Measurements from ENCODE around the gene CSMD2. TPM values are rescaled to one million over a fixed set of nuclear protein-coding genes. Genes with fewer than 3 reads are reported as not detected.

CSMD2 gene
- total and polyA plus RNA-seq, 2 experiments from 2014 or later: 5.3 to 16.6 TPM

DNA sequence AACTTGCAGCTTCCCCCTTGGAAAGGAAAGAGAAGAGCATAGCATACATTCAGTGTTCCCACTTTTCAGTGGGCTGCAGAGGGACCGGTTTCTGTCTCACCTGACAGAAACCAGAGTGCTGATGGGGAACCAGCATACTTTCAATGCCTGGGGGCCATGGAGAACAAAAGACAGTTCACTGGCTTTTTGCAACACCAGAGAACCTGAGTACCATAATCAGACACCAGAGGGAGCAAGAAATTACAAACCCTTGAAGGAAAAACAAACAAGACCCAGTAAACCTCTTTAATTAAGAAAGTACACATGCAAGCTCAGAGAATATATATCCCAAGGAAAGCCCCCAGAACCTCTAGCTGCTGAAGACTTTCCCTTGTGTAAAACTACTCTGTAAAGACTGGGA, 51.1 kb downstream of the CSMD2 start:
- Mint-ChIP-seq H3K27ac (peak overlapping the region; percentile 39; the same call in 1 of the 2 replicates), H3K9me3 (peaks cover 22% of the 10 kb centered on the region; the same call in 2 of the 3 replicates), H3K36me3 (ENCODE audit: low read depth) (peaks cover 22% of the 10 kb centered on the region; the same call in 2 of the 3 replicates), H3K4me1 (peaks cover 23% of the 10 kb centered on the region), H3K27me3 (ENCODE audit: insufficient read depth, low read depth, poor library complexity) (no peaks in the 10 kb centered on the region), H3K4me3 (no peak overlapping the region)
- Histone ChIP-seq H3K27me3 (ENCODE audit: insufficient read depth) (no peaks in the 10 kb centered on the region), H3K36me3 (ENCODE audit: insufficient read depth) (no peaks in the 10 kb centered on the region), H2AFZ (no peak overlapping the region), H3K4me2 (no peak overlapping the region), H4K20me1 (replicated peaks; ENCODE audit: insufficient read depth) (peaks cover 3% of the 10 kb centered on the region), H3K79me2 (replicated peaks; ENCODE audit: insufficient read depth) (peaks cover 86% of the 10 kb centered on the region), H3F3A (replicated peaks; ENCODE audit: low read depth) (no peaks in the 10 kb centered on the region), H3K4me1 (ENCODE audit: insufficient read depth) (peaks cover 10% of the 10 kb centered on the region), H3K27ac (ENCODE audit: low read depth) (no peak overlapping the region), H3K4me3 (no peak overlapping the region), H3K9me2 (ENCODE audit: insufficient read depth) (no peaks in the 10 kb centered on the region)
- DNase-seq (ENCODE audit: low spot score) (peak; percentile 89), ATAC-seq (peak; percentile 85)
- TF ChIP-seq ZNF114 (CRISPR knock-in tag; IDR thresholded peaks at IDR 0.05) (no peak), JUNB (IDR thresholded peaks at IDR 0.05; ENCODE audit: unreplicated experiment) (no peak)
- TF ChIP-seq, protein P1, sequence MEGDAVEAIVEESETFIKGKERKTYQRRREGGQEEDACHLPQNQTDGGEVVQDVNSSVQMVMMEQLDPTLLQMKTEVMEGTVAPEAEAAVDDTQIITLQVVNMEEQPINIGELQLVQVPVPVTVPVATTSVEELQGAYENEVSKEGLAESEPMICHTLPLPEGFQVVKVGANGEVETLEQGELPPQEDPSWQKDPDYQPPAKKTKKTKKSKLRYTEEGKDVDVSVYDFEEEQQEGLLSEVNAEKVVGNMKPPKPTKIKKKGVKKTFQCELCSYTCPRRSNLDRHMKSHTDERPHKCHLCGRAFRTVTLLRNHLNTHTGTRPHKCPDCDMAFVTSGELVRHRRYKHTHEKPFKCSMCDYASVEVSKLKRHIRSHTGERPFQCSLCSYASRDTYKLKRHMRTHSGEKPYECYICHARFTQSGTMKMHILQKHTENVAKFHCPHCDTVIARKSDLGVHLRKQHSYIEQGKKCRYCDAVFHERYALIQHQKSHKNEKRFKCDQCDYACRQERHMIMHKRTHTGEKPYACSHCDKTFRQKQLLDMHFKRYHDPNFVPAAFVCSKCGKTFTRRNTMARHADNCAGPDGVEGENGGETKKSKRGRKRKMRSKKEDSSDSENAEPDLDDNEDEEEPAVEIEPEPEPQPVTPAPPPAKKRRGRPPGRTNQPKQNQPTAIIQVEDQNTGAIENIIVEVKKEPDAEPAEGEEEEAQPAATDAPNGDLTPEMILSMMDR (conservative IDR thresholded peaks at IDR 0.05; ENCODE audit: low read depth in 2 of 2): peak; percentile 41 to 66

DNA sequence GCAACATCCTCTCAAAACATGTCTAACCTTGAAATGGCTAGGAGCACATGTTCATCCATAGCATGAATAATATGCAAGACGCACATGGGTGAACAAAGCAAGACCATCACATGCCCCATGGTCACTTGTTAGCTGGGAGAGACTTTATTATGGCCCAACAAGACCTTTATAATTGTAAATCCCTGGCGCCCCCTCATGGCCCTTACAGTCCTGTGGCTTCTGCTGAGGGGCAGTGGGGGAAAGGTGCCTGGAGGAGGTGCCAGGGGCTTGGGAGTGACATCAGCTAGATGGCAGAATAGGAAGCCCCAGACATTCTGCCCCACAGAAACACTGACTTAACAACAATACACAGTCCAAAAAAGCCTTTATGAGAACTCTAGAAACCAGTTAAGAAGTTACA, 51.7 kb downstream of the CSMD2 start:
- Histone ChIP-seq H4K20me1 (replicated peaks; ENCODE audit: insufficient read depth) (peaks cover 3% of the 10 kb centered on the region), H3K4me1 (ENCODE audit: insufficient read depth) (peaks cover 10% of the 10 kb centered on the region), H3K27me3 (ENCODE audit: insufficient read depth) (no peaks in the 10 kb centered on the region), H3K79me2 (replicated peaks; ENCODE audit: insufficient read depth) (peaks cover 85% of the 10 kb centered on the region), H3F3A (replicated peaks; ENCODE audit: low read depth) (no peaks in the 10 kb centered on the region), H3K4me3 (no peak overlapping the region), H2AFZ (no peak overlapping the region), H3K36me3 (ENCODE audit: insufficient read depth) (no peaks in the 10 kb centered on the region), H3K9me2 (ENCODE audit: insufficient read depth) (no peaks in the 10 kb centered on the region), H3K27ac (ENCODE audit: low read depth) (no peak overlapping the region), H3K4me2 (no peak overlapping the region)
- Mint-ChIP-seq H3K27ac (peak overlapping the region; percentile 39; the same call in 1 of the 2 replicates), H3K4me3 (no peak overlapping the region), H3K4me1 (peaks cover 23% of the 10 kb centered on the region), H3K27me3 (ENCODE audit: insufficient read depth, low read depth, poor library complexity) (no peaks in the 10 kb centered on the region), H3K9me3 (peaks cover 17% of the 10 kb centered on the region; the same call in 2 of the 3 replicates), H3K36me3 (ENCODE audit: low read depth) (peaks cover 23% of the 10 kb centered on the region; the same call in 2 of the 3 replicates)
- ATAC-seq (peak; percentile 94), DNase-seq (ENCODE audit: low spot score) (peak; percentile 80)
- TF ChIP-seq, protein P1 (conservative IDR thresholded peaks at IDR 0.05; ENCODE audit: low read depth in 2 of 2): peak; percentile 66 to 77
- no peak for TF ChIP-seq EZH2phosphoT487 (IDR thresholded peaks at IDR 0.05; ENCODE audit: unreplicated experiment)

DNA sequence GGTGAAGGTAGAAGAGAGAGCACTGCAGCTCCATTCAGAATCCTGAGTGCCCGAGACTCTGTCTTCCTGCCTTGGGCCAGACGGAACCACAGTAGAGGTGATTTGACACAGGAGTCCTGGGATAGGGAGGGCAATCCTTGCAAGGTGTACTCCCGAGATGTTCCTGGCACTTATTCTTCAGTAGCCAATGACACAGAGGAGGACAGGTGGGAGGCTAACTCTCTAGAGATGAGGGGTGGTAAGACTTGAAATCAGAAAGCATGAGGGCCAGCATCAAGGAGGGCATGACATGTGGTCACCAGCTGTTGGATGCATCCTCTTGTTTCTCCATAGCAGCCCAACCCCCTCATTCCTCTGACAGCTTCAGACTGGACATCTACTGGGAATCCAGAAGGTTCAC, 56.3 kb downstream of the CSMD2 start:
- Mint-ChIP-seq H3K9me3 (no peaks in the 10 kb centered on the region; the same call in 2 of the 3 replicates), H3K4me3 (no peak overlapping the region), H3K36me3 (ENCODE audit: low read depth) (peaks cover 6% of the 10 kb centered on the region; the same call in 2 of the 3 replicates), H3K27me3 (ENCODE audit: insufficient read depth, low read depth, poor library complexity) (no peaks in the 10 kb centered on the region), H3K4me1 (peaks cover 19% of the 10 kb centered on the region), H3K27ac (no peak overlapping the region)
- peaks cover 10% of the 10 kb centered on the region for H3K4me1 ChIP-seq (ENCODE audit: insufficient read depth)
- ATAC-seq (no peak), DNase-seq (ENCODE audit: low spot score) (no peak)
- H3F3A ChIP-seq (replicated peaks; ENCODE audit: low read depth): no peaks in the 10 kb centered on the region
- H3K4me3 ChIP-seq: no peak overlapping the region
- no peaks in the 10 kb centered on the region for H3K9me2 ChIP-seq (ENCODE audit: insufficient read depth)
- H3K27ac ChIP-seq (ENCODE audit: low read depth): no peak overlapping the region
- TF ChIP-seq NANOG (IDR thresholded peaks at IDR 0.05; ENCODE audit: borderline replicate concordance) (no peak), CREB1 (CRISPR knock-in tag; IDR thresholded peaks at IDR 0.05; ENCODE audit: low read depth) (no peak)
- H3K79me2 ChIP-seq (replicated peaks; ENCODE audit: insufficient read depth): peaks cover 55% of the 10 kb centered on the region
- H3K36me3 ChIP-seq (ENCODE audit: insufficient read depth): no peaks in the 10 kb centered on the region
- H4K20me1 ChIP-seq (replicated peaks; ENCODE audit: insufficient read depth): peaks cover 12% of the 10 kb centered on the region
- H3K27me3 ChIP-seq (ENCODE audit: insufficient read depth): no peaks in the 10 kb centered on the region
- H3K4me2 ChIP-seq: no peak overlapping the region
- no peak overlapping the region for H2AFZ ChIP-seq
